Activated T-cell treated with anti-CD3 and anti-CD28 coated beads, Interleukin-2, amount 50 U/mL, for 4 hours (primary cell): ENCODE measurements around the gene UBXN10. TPM values are rescaled to one million over a fixed set of nuclear protein-coding genes. Genes with fewer than 3 reads are reported as not detected.

Source experiments
- ATAC-seq, 2 donors: fragments of 200-7000 bp; cut with Tn5 transposase; one replicate each; pipeline ENCODE4 v1.10.0; 2021
- DNase-seq: peaks from one replicate; pipeline ENCODE4 v3.0.0-alpha.2; 2020
- H3K27me3 Mint-ChIP-seq: one replicate; pipeline ENCODE4 v1.8.0; 2021; ENCODE audit warnings: low read depth, mixed read lengths
- H3K36me3 Mint-ChIP-seq: one replicate; pipeline ENCODE4 v1.8.0; 2022; ENCODE audit warnings: mixed read lengths; ENCODE audit not compliant: insufficient read depth
- H3K4me1 Mint-ChIP-seq: one replicate; pipeline ENCODE4 v1.8.0; 2021; ENCODE audit warnings: low read depth, mixed read lengths
- H3K4me3 Mint-ChIP-seq: one replicate; pipeline ENCODE4 v1.8.0; 2021; ENCODE audit warnings: mild to moderate bottlenecking, moderate library complexity, mixed read lengths
- H3K9me3 Mint-ChIP-seq: one replicate; pipeline ENCODE4 v1.8.0; 2021; ENCODE audit warnings: mixed read lengths
- total RNA-seq, 3 donors: library from RNA; stranded (reverse); gene quantifications; one replicate each; pipeline ENCODE4 v1.2.1, GENCODE V29; 2021

UBXN10 gene
- total RNA-seq, 3 donors from 2014 or later, result 0.18 to 0.50 (median 0.33) TPM

DNA sequence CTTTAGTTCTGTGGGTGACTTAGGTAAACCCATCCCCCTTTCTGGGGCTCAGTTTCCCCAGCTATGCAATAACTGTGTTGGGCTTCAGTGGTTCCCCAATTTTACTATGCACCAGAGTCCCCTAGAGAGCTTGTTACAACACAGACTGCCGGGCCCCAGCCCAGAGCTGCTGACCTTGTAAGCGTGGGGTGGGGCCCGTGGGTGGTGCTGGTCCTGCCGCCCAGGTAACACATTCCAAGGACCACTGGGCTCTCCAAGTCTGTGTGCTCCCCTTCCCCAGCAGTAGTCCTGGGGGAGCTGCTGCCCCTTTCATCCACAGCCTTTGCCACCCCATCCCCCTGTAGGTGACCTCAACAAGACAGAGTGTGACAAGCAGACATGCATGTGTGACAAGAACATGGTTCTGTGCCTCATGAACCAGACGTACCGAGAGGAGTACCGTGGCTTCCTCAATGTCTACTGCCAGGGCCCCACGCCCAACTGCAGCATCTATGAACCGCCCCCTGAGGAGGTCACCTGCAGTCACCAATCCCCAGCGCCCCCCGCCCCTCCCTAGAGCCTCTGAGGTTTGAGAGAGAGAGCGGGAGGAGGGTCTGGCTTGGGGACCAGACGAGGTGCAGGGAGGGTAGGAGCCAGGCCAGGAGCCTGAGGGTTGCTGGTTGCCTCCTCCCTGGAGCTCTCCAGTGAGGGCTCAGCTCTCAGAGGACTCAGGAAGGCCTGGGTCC lies 37.9 kb upstream of the UBXN10 start:
- Mint-ChIP-seq H3K4me3 (no peak overlapping the region), H3K4me1 (peaks cover 3% of the 10 kb centered on the region), H3K36me3 (no peaks in the 10 kb centered on the region), H3K27me3 (no peaks in the 10 kb centered on the region), H3K9me3 (no peaks in the 10 kb centered on the region)
- no peak for DNase-seq
- no peak for ATAC-seq

DNA sequence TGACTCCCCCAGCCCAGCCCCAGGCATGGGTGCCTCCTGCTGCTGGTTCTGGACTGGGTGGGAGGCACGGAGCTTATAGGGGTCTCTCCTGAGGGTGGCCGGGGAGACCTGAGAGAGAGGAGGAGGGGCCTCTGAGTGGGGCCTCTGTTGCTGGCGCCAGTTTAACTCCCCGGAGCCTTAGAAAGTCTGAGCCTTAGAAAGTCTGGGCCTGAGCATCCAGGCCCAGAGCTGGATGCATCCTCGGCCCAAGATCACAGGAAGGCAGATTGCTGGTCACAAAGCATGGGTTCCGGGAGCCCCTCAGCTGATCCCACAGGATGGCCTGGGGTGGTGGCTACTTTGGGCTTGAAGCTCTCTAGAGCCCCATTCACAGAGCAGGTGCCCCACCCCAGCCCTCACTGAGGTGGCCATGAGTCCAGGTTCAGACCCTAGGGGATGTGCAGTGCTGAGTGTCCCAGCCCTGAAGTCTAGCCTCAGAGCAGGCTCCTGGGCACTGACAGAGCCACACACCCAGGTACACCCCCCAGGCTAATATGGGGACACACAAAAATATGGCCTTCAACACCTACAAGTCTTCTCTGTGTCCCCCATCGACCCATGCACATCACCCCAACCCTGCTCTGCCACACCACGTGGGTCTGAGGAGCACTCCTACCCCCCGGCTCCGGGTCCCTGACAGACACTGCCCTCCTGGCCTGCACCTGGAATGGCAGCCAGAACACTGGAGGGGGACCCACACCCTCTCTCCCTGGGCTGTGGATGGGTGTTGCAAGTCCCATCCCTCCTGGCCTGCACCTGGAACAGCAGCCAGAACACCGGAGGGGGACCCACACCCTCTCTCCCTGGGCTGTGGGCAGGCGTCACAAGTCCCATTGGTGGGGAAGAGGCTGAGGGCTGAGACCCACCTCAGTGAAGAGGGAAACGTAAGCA lies 37.1 kb upstream of the UBXN10 start:
- Mint-ChIP-seq H3K4me1 (peaks cover 3% of the 10 kb centered on the region), H3K4me3 (no peak overlapping the region), H3K36me3 (no peaks in the 10 kb centered on the region), H3K27me3 (no peaks in the 10 kb centered on the region), H3K9me3 (no peaks in the 10 kb centered on the region)
- ATAC-seq, result no peak
- no peak for DNase-seq

DNA sequence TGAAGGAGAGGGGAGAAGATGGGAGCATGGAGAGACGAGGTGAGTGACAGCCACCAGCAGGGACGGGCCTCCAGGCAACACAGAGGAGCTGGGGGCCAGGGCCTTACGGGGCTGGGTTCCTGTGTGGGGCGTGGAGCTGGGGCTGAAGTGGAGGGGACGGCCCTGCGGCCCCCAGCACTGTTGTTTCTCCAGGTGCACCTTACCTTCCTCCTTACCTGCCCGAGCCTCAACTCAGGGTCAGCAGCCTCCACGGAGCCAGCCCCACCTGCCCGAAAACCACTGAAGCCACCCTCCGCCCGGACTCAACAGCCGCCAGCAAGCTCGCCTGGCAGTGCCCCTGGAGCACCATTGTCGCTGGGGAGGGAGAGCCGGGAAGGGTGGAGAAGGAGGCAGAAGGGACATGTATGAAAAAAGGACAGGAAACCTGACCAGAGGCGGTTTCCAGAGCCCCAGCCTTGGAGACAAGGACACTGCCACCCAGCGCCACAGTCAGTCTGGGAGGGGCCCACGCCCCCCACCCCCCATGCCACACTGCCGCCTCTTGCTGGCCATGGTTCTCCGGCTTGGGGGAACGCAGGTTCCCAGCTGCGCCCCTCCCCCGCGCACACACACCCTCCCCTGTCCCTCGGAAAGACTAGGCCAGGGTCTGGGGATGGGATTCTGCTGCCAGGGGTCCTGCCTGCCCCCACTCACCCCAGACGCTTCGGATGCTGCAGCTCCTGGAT lies 36.1 kb upstream of the UBXN10 start:
- peaks cover 11% of the 10 kb centered on the region for H3K4me1 Mint-ChIP-seq
- DNase-seq (no peak), ATAC-seq (no peak)
- no peak overlapping the region for H3K4me3 Mint-ChIP-seq
- no peaks in the 10 kb centered on the region for H3K27me3 Mint-ChIP-seq
- H3K36me3 Mint-ChIP-seq, result no peaks in the 10 kb centered on the region
- H3K9me3 Mint-ChIP-seq, result no peaks in the 10 kb centered on the region

DNA sequence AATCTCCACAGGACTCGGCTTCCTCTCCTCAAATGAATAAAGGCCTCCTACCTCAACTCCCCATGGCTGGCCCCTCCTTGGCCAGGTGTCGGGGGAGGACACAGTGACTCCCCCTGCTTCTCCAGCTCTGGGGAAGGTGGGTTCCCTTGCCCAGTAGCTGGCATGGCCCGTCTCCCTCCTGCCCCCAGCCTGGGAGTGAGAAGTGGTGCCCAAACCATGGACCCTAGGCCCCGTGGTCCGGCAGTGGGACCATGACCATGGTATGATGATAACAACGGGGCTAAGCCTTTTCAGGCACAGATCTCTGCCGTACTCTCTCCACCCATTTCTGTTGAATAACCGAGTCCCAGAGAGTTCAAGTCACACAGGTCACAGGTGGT lies 35.6 kb upstream of the UBXN10 start:
- Mint-ChIP-seq H3K9me3 (no peaks in the 10 kb centered on the region), H3K27me3 (no peaks in the 10 kb centered on the region), H3K4me3 (no peak overlapping the region), H3K36me3 (no peaks in the 10 kb centered on the region), H3K4me1 (peaks cover 13% of the 10 kb centered on the region)
- ATAC-seq (no peak), DNase-seq (no peak)

DNA sequence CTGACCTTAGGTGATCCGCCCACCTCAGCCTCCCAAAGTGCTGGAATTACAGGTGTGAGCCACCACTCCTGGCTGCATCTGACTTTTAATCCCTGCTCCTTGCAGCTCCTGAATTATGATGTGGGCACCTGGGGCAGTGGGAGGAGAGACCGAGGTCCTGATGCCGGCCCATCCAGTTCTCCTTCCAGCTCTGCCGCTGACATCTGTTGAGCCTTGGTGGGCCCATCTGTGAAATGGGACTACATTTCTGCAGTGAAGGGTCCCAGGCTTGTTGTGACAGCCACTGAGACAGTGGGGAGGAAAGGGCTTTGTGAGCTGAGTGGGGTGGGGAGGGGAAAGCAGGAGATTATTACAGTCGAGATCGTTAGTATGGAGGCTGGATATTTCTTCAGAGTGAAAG lies 34.9 kb upstream of the UBXN10 start:
- Mint-ChIP-seq H3K27me3 (no peaks in the 10 kb centered on the region), H3K4me1 (peaks cover 13% of the 10 kb centered on the region), H3K9me3 (no peaks in the 10 kb centered on the region), H3K4me3 (no peak overlapping the region), H3K36me3 (no peaks in the 10 kb centered on the region)
- no peak for DNase-seq
- ATAC-seq, result no peak

DNA sequence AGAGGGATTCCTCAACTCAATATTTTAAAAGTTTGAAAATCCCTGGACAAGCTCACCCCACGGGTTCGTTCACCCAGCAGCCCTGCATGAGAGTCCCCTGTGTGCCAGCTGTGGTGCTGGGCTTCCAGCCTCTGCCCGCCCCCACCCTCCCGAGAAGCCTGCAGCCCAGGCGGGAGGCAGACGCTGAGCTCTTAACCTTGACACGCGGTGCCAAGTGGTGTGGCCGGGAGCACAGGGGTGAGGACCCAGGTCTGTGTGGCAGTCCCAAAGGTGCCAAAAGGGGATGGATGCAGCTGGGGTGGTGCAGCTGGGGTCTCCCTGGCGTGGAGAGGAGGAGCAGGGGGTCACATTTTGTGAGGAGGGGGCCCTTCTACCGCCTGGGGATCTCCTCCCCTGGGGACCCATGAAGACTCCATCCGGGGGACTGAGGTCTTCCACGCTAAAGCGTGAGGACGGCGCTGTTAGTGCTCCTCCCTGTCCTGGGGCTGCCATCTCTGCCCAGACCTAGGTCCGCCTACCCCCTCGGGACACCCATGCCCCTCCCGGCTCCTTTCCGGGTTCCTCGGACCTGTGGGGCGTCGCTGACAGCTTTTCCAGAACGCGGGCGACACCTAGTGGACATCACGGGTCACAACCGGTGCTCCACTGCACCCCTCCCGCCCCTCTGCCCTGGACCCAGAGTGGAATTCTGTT lies 33.8 kb upstream of the UBXN10 start:
- Mint-ChIP-seq H3K4me1 (peaks cover 13% of the 10 kb centered on the region), H3K9me3 (no peaks in the 10 kb centered on the region), H3K36me3 (no peaks in the 10 kb centered on the region), H3K4me3 (peak overlapping the region; percentile 74), H3K27me3 (no peaks in the 10 kb centered on the region)
- peak; percentile 94 to 95 for ATAC-seq
- peak; percentile 78 for DNase-seq

DNA sequence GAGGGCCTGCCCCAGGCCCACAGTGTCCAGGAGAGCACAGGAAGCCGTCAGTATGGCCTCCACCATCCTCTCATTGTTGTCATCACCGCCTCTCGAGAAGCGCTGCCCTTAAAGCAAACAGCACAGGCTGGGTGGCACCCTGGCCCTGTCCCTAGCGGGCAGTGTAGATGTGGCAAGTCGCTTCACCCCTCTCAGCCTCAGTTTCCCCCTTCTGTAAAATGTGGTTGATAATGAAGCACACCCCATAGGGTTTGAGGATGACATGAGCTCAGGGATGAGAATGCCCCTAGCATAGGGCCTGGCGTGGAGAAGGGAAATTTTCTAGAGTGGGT lies 33.3 kb upstream of the UBXN10 start:
- Mint-ChIP-seq H3K36me3 (no peaks in the 10 kb centered on the region), H3K27me3 (no peaks in the 10 kb centered on the region), H3K4me3 (peak overlapping the region; percentile 74), H3K4me1 (peaks cover 13% of the 10 kb centered on the region), H3K9me3 (no peaks in the 10 kb centered on the region)
- no peak for DNase-seq
- ATAC-seq, result no peak

DNA sequence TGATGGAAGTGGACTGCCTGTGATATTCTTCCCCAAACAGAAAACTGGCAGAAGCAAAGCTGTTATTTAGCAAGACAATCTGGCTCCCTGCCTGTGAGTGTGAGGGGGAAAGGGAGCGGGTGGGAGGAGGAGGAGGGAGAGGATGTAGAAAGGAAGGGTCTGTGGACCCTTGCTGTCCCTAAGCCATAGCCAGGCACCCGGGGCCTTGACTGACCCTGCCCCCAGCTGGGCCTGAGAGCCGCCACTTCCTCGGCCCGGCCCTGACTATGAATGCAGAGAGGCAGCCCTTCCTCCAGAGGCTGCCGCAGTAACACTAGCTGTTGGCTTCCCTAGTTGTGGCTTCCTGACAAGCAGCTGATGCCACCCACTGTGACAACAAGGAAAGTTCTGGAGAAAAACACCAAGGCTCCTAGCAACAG lies 32.9 kb upstream of the UBXN10 start:
- Mint-ChIP-seq H3K36me3 (no peaks in the 10 kb centered on the region), H3K9me3 (no peaks in the 10 kb centered on the region), H3K4me1 (peaks cover 13% of the 10 kb centered on the region), H3K4me3 (no peak overlapping the region), H3K27me3 (no peaks in the 10 kb centered on the region)
- ATAC-seq (no peak), DNase-seq (no peak)

DNA sequence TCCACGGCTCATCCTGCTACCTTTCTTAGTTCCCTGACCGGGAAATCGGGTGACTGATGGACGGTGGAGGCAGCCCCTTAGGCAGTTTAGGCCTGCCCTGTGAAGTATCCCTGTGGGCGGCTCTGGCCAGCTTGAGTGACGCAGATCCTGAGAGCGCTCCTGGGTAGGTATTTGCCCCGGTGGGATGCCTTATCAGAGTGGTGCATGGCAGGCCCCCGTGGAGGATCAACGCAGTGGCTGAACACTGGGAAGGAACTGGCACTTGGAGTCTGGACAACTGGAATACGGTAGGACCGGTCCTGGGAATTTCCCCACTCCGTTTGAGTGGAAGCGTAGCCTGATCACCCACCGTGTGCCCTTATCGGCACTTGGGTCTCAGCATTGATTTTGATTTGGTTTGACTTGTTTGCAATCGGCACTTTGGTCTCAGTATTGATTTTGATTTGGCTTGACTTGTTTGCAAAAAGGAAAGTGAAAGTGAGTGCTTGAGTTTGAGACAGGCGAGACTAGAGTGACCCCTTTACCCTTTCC lies 31.5 kb upstream of the UBXN10 start:
- DNase-seq (no peak), ATAC-seq (no peak)
- Mint-ChIP-seq H3K4me3 (peak overlapping the region; percentile 53), H3K36me3 (no peaks in the 10 kb centered on the region), H3K4me1 (peaks cover 13% of the 10 kb centered on the region), H3K9me3 (peaks cover 4% of the 10 kb centered on the region), H3K27me3 (no peaks in the 10 kb centered on the region)

DNA sequence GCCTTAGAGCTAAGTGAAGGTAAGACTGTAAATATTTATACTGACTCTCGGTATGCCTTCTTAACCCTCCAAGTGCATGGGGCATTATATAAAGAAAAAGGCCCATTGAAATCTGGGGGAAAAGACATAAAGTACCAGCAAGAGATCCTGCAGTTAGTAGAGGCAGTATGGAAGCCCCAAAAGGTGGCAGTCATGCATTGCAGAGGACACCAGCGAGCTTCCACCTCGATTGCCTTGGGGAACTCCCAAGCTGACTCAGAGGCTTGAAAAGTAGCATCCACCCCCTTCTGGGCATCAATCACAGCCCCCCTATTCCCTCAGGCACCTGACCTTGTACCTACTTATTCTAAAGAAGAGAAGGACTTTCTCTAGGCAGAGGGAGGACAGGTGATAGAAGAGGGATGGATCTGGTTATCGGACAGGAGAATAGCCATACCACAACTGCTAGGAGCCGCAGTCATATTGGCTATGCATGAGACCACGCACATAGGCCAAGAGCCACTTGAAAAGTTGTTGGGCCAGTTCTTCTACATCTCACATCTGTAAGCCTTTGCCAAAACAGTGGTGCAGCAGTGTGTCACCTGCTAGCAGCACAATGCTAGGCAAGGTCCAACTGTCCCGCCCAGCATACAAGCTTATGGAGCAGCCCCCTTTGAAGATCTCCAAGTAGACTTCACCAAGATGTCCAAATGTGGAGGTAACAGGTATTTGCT lies 27.4 kb upstream of the UBXN10 start:
- peaks cover 28% of the 10 kb centered on the region for H3K9me3 Mint-ChIP-seq
- no peak for ATAC-seq
- H3K27me3 Mint-ChIP-seq, result no peaks in the 10 kb centered on the region
- peaks cover 10% of the 10 kb centered on the region for H3K4me1 Mint-ChIP-seq
- no peak for DNase-seq
- H3K36me3 Mint-ChIP-seq, result no peaks in the 10 kb centered on the region
- H3K4me3 Mint-ChIP-seq, result no peak overlapping the region

DNA sequence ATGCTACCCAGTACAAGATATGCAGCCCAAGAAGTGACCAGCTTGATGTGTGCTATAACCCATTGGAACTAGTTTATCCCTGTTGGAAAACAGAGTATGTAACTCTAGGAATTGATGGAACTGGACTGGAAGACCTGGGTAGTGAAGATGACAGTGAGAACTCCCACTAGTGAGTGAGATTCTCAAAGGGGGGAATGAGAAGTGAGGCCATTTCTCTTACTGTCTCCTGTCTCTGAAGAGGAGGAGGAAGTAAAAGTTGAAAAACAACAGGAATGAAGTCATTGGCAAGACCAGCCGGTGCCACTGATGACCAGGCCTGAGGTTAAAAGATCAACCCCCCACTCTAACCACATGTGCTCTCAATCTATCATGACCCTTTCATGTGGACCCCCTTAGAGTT lies 25.9 kb upstream of the UBXN10 start:
- H3K36me3 Mint-ChIP-seq, result peaks cover under 1% of the 10 kb centered on the region
- no peaks in the 10 kb centered on the region for H3K27me3 Mint-ChIP-seq
- DNase-seq (no peak), ATAC-seq (no peak)
- H3K9me3 Mint-ChIP-seq, result peaks cover 34% of the 10 kb centered on the region
- no peaks in the 10 kb centered on the region for H3K4me1 Mint-ChIP-seq
- no peak overlapping the region for H3K4me3 Mint-ChIP-seq

DNA sequence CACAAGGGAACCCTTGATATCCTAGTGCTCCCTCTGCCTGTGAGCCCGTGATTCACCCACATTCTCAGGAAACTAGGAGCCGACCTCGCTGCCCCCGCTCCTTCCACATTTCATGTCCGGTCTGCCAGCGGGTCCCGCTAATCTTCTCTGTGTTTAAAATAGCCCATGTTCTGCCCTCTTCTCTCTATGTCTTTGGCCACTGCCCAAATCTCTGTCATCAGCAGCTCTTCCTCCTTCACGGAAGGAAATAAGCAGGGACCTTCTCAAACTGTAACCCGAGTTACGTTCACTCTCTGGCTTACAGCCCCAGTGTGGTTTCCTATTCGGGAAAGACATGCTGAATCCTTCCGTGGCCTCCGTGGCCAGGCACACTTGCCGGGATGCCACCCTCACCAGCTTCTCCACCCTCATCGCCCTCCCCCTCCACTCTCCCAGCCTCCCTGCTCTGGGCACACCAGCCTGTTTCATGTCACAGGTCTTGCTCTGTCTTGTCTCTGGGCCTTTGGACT lies 21.1 kb upstream of the UBXN10 start:
- Mint-ChIP-seq H3K9me3 (peaks cover 31% of the 10 kb centered on the region), H3K27me3 (no peaks in the 10 kb centered on the region), H3K4me1 (no peaks in the 10 kb centered on the region), H3K4me3 (no peak overlapping the region), H3K36me3 (peaks cover 4% of the 10 kb centered on the region)
- no peak for ATAC-seq
- no peak for DNase-seq

DNA sequence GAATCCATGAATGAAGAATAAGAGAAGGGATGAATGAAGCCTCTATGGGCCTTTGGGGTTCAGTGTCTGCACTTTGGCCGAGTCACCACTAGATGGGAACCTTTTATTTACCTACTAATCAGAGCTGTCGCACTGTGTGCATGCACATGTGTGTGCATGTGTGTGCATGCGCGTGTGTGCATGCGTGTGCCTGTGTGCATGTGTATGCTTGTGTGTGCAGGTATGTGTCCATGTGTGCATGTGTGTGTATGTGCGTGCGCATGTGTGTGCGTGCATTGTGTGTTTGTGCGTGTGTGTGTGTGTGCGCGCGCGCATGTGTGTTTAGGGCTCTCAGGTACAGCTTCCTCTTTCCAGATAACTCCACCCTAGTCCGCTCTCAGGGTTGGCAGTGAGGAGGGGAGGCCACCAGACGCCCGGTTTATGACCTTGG lies 20.4 kb upstream of the UBXN10 start:
- H3K36me3 Mint-ChIP-seq, result peaks cover 4% of the 10 kb centered on the region
- H3K4me1 Mint-ChIP-seq, result no peaks in the 10 kb centered on the region
- no peak for DNase-seq
- no peak overlapping the region for H3K4me3 Mint-ChIP-seq
- no peaks in the 10 kb centered on the region for H3K27me3 Mint-ChIP-seq
- peaks cover 29% of the 10 kb centered on the region for H3K9me3 Mint-ChIP-seq
- ATAC-seq, result no peak
